ENCODE results near the gene BLVRA.
"Not testable (repeated sequence)": the region's sequence is repeated elsewhere in the genome, so short reads cannot be mapped to it uniquely, and the experiment has no call there.

BLVRA gene

GRCh38 chr7:43768887-43769272 is 10.4 kb downstream of the BLVRA start:
- DNase-seq: no peak
- no peaks in the 10 kb centered on the region for H3K27me3 Mint-ChIP-seq
- H3K27ac Mint-ChIP-seq: no peak overlapping the region
- no peak overlapping the region for H3K4me3 Mint-ChIP-seq
- CTCF ChIA-PET: interaction anchor here (1.7 to 1.8 kb wide), 2 partner anchors 70 to 186 kb away, joined by 4 to 5 read pairs; partner anchors contain the start of gene STK17A
- H3K36me3 Mint-ChIP-seq: peaks cover 23% of the 10 kb centered on the region
- peaks cover 2% of the 10 kb centered on the region for H3K9me3 Mint-ChIP-seq
- peaks cover 11% of the 10 kb centered on the region for H3K4me1 Mint-ChIP-seq

DNA sequence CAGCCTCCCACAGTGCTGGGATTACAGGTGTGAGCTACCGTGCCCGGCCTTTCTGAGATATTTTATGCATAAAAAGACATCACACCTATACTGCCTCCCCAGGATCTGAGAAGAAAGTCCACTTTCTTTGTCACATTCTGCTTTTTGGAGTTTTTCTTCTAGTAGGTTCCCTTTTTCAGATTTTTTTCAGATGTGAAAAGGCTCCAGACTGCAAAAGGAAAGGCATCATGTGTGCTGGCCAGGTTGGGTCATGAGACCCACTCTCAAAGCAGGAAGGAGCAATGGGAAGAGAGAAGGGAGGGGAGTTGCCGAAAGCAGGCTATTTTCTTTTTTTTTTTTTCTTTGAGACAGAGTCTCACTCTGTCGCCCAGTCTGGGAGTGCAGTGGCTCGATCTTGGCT is 10.8 kb downstream of the BLVRA start:
- Mint-ChIP-seq H3K27ac (no peak overlapping the region), H3K36me3 (peaks cover 23% of the 10 kb centered on the region), H3K9me3 (peaks cover 2% of the 10 kb centered on the region), H3K27me3 (no peaks in the 10 kb centered on the region), H3K4me3 (no peak overlapping the region), H3K4me1 (peaks cover 7% of the 10 kb centered on the region)
- CTCF ChIA-PET: interaction anchor here (1.7 to 1.8 kb wide), 2 partner anchors 70 to 187 kb away, joined by 4 to 5 read pairs; partner anchors contain the start of gene STK17A
- DNase-seq: no peak

DNA sequence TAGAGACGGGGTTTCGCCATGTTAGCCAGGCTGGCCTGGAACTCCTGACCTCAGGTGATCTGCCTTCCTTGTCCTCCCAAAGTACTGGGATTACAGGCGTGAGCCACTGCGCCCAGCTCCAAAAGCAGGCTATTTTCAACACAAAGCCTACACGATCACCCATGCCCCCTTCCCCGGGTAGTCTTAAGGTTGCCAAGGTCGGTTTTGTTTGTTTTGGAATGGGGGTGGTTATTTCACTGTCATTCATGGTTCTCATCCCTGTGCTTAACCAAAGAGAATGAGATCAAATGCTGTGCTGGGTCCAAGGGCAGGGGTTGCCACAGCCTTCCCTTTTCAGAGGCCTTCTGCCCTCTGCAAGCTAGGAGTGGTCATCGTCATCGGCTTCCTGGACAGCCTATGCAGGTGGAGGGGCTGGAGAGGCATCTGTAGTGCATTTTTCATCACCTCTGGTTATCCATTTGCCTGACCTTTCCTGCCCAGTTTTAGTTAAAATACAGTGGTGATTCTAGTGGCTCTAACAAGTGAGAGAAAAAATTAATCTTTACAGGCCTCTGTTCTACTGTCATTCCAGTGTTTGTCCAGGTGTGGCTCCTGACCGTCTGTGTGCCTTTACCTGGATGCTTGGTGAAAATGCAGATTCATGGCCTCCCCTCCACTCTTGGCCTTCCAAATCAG is 11.4 kb downstream of the BLVRA start:
- H3K4me3 Mint-ChIP-seq: no peak overlapping the region
- H3K4me1 Mint-ChIP-seq: peaks cover under 1% of the 10 kb centered on the region
- no peak for DNase-seq
- H3K27ac Mint-ChIP-seq: no peak overlapping the region
- peaks cover 26% of the 10 kb centered on the region for H3K36me3 Mint-ChIP-seq
- H3K27me3 Mint-ChIP-seq: no peaks in the 10 kb centered on the region
- CTCF ChIA-PET: interaction anchor here (1.8 kb wide), 1 partner anchor 69 kb away, joined by 5 read pairs; no protein-coding TSS in a partner anchor
- H3K9me3 Mint-ChIP-seq: peaks cover 2% of the 10 kb centered on the region

DNA sequence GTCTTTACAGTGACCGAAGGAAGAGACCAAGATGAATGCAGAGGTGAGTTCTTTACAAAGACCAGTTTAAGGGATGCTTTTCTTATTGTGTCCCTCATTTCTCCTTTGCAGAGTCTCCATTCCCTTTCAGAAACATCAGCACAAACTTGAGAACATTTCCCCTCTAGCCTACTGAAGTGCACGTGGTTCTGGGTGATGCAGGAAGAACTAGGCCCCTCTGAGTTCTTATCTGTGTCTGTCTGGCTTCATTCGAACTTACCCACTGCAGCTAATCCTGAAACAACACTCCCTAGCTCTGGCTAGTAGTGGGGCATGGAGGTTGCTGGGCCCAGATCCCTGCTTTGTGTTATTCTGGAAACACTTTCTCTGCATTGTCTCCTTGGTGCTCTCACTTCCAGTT is 12.6 kb downstream of the BLVRA start:
- Mint-ChIP-seq H3K27ac (no peak overlapping the region), H3K4me1 (no peaks in the 10 kb centered on the region), H3K36me3 (peaks cover 26% of the 10 kb centered on the region), H3K27me3 (no peaks in the 10 kb centered on the region), H3K9me3 (peaks cover 2% of the 10 kb centered on the region), H3K4me3 (no peak overlapping the region)
- DNase-seq: no peak
- CTCF ChIA-PET: interaction anchor here (1.1 kb wide), 1 partner anchor 188 kb away, joined by 4 read pairs; the partner anchor contains the start of gene STK17A

- DNase-seq: no peak
- Mint-ChIP-seq H3K4me3 (no peak overlapping the region), H3K27me3 (no peaks in the 10 kb centered on the region), H3K27ac (no peak overlapping the region), H3K9me3 (peaks cover 4% of the 10 kb centered on the region), H3K36me3 (peaks cover 29% of the 10 kb centered on the region), H3K4me1 (no peaks in the 10 kb centered on the region)
- CTCF ChIA-PET: no interaction called here
These were observed 13.1 kb downstream of the BLVRA start for GRCh38 chr7:43771573-43771972.

- DNase-seq, H3K4me3 Mint-ChIP-seq, CTCF ChIA-PET, H3K27me3 Mint-ChIP-seq, H3K9me3 Mint-ChIP-seq, H3K4me1 Mint-ChIP-seq, H3K27ac Mint-ChIP-seq: not testable (repeated sequence)
- peaks cover 30% of the 10 kb centered on the region for H3K36me3 Mint-ChIP-seq
These were observed 14.8 kb downstream of the BLVRA start for GRCh38 chr7:43773268-43773667.

GRCh38 chr7:43775255-43775654 is 16.8 kb downstream of the BLVRA start:
- Mint-ChIP-seq H3K4me1 (peaks cover 11% of the 10 kb centered on the region), H3K36me3 (peaks cover 35% of the 10 kb centered on the region)
- H3K27me3 Mint-ChIP-seq, H3K9me3 Mint-ChIP-seq, H3K27ac Mint-ChIP-seq, DNase-seq, H3K4me3 Mint-ChIP-seq, CTCF ChIA-PET: not testable (repeated sequence)

DNA sequence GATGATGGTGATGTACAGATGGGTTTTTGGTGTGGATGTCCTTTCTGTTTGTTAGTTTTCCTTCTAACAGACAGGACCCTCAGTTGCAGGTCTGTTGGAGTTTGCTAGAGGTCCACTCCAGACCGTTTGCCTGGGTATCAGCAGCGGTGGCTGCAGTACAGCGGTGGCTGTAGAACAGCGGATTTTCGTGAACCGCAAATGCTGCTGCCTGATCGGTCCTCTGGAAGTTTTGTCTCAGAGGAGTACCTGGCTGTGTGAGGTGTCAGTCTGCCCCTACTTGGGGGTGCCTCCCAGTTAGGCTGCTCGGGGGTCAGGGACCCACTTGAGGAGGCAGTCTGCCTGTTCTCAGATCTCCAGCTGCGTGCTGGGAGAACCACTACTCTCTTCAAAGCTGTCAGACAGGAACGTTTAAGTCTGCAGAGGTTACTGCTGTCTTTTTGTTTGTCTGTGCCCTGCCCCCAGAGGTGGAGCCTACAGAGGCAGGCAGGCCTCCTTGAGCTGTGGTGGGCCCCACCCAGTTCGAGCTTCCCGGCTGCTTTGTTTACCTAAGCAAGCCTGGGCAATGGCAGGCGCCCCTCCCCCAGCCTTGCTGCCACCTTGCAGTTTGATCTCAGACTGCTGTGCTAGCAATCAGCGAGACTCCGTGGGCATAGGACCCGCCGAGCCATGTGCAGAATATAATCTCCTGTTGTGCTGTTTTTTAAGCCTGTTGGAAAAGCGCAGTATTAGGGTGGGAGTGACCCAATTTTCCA is 20.0 kb downstream of the BLVRA start:
- Mint-ChIP-seq H3K4me1 (peaks cover 11% of the 10 kb centered on the region), H3K27ac (peak overlapping the region; percentile 58), H3K36me3 (peaks cover 20% of the 10 kb centered on the region)
- CTCF ChIA-PET, DNase-seq, H3K4me3 Mint-ChIP-seq, H3K27me3 Mint-ChIP-seq, H3K9me3 Mint-ChIP-seq: not testable (repeated sequence)

GRCh38 chr7:43779045-43779812 is 20.7 kb downstream of the BLVRA start:
- CTCF ChIA-PET: no interaction called here
- Mint-ChIP-seq H3K4me3 (no peak overlapping the region), H3K4me1 (peaks cover 11% of the 10 kb centered on the region)

GRCh38 chr7:43781726-43782607 is 23.5 kb downstream of the BLVRA start:
- Mint-ChIP-seq H3K4me1 (peaks cover 11% of the 10 kb centered on the region), H3K4me3 (no peak overlapping the region), H3K27me3 (no peaks in the 10 kb centered on the region), H3K9me3 (peaks cover 3% of the 10 kb centered on the region), H3K27ac (no peak overlapping the region), H3K36me3 (peaks cover 14% of the 10 kb centered on the region)
- CTCF ChIA-PET: interaction anchor here (1.2 kb wide), 1 partner anchor 57 kb away, joined by 3 read pairs; no protein-coding TSS in a partner anchor
- no peak for DNase-seq

More at GRCh38 chr7:43779045-43779812, 20.7 kb downstream of the BLVRA start:
- no peak for DNase-seq
- H3K9me3 Mint-ChIP-seq: peaks cover 6% of the 10 kb centered on the region
- no peaks in the 10 kb centered on the region for H3K27me3 Mint-ChIP-seq
- peaks cover 19% of the 10 kb centered on the region for H3K36me3 Mint-ChIP-seq
- H3K27ac Mint-ChIP-seq: no peak overlapping the region

GRCh38 chr7:43782768-43783555 is 24.5 kb downstream of the BLVRA start:
- Mint-ChIP-seq H3K27ac (no peak overlapping the region), H3K27me3 (no peaks in the 10 kb centered on the region), H3K9me3 (peaks cover 3% of the 10 kb centered on the region), H3K36me3 (peaks cover 11% of the 10 kb centered on the region), H3K4me1 (peaks cover 11% of the 10 kb centered on the region), H3K4me3 (no peak overlapping the region)
- CTCF ChIA-PET: interaction anchor here (1.2 kb wide), 1 partner anchor 56 kb away, joined by 3 read pairs; no protein-coding TSS in a partner anchor
- no peak for DNase-seq

DNA sequence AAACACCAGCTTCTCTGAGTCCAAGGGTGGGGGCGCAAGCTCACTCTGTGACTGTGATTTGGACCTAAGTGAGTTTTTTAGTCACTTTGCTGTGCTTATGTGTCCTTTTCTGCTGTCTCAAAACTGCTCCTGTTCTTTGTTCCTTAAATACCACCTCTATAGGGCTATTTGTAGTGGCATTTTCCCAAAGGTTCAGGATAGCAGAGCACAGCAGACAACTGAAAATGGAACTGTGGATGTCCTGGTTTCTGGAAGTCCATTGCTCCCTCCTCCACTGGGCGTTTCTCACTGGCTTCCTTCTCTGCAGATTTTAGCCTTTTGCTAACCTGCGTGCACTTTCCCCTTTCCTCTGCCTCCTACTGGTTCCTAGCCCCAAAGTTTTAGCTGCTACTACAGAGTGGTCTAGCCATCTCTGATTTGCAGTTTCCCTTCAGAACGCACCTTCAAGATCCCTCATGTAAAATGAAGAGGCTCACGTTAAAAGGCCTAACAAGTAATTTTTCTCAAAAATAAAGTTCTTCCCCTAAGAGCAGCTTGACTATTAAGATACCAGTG is 25.6 kb downstream of the BLVRA start:
- H3K27me3 Mint-ChIP-seq: no peaks in the 10 kb centered on the region
- no peak overlapping the region for H3K27ac Mint-ChIP-seq
- H3K4me1 Mint-ChIP-seq: peaks cover 1% of the 10 kb centered on the region
- H3K36me3 Mint-ChIP-seq: peaks cover 10% of the 10 kb centered on the region
- no peak for DNase-seq
- H3K9me3 Mint-ChIP-seq: peaks cover 1% of the 10 kb centered on the region
- H3K4me3 Mint-ChIP-seq: no peak overlapping the region
- CTCF ChIA-PET: no interaction called here
